PC-9 (cell line): ENCODE data around the gene CD9. TPM values are rescaled to one million over a fixed set of nuclear protein-coding genes. Genes with fewer than 3 reads are reported as not detected.

ENCODE experiments used
- BruUV-seq: library from RNA; stranded (reverse); fragments of 400-500 nt; replicated peaks from 2 replicates; lab custom pipeline; 2021; lab: Mats Ljungman, UMichigan
- CTCF ChIA-PET: fragments of 300-600 bp; sonication (Branson Sonifier 250); formaldehyde crosslinking; loops from one replicate; lab custom pipeline; 2022; ENCODE audit warnings: antibody characterized with exemption; lab: Charles Lee
- POLR2A ChIA-PET: fragments of 300-600 bp; sonication (Branson Sonifier 250); formaldehyde crosslinking; loops from one replicate; lab custom pipeline; 2022; ENCODE audit warnings: antibody characterized with exemption; ENCODE audit not compliant: unreplicated experiment; lab: Charles Lee
- DNase-seq, 2 experiments: peaks; one replicate each; pipeline versions ENCODE4 v3.0.0 to v3.0.0-alpha.2; 2015 to 2022; ENCODE audit warnings: mixed read lengths in 1 of 2
- H2AFZ ChIP-seq: fragments of 200-600 bp; sonication (generic); 2 replicates; pipeline ENCODE4 v1.8.1; 2017; ENCODE audit warnings: antibody characterized with exemption
- H3F3A ChIP-seq: fragments of 200-600 bp; sonication (generic); 2 replicates; pipeline ENCODE4 v1.8.1; 2017; ENCODE audit warnings: antibody characterized with exemption, mild to moderate bottlenecking, low read depth; ENCODE audit not compliant: insufficient read depth
- H3K27ac ChIP-seq: fragments of 200-600 bp; sonication (generic); 2 replicates; pipeline ENCODE4 v1.6.1; 2016; ENCODE audit warnings: mixed run types
- H3K27me3 ChIP-seq: fragments of 200-600 bp; sonication (generic); 2 replicates; pipeline ENCODE4 v1.6.1; 2016; ENCODE audit warnings: low read depth, mixed run types; ENCODE audit not compliant: insufficient read depth
- H3K36me3 ChIP-seq: fragments of 200-600 bp; sonication (generic); 2 replicates; pipeline ENCODE4 v1.6.1; 2016; ENCODE audit warnings: low read depth, mixed run types
- H3K4me1 ChIP-seq: fragments of 200-600 bp; sonication (generic); replicated peaks from 2 replicates; pipeline ENCODE4 v1.6.1; 2016; ENCODE audit warnings: mixed run types; ENCODE audit not compliant: insufficient read depth
- H3K4me2 ChIP-seq: fragments of 200-600 bp; sonication (generic); 2 replicates; pipeline ENCODE4 v1.6.1; 2017; ENCODE audit warnings: mixed run types
- H3K4me3 ChIP-seq: fragments of 200-600 bp; sonication (generic); 2 replicates; pipeline ENCODE4 v1.6.1; 2016; ENCODE audit warnings: mixed run types
- H3K79me2 ChIP-seq: fragments of 200-600 bp; sonication (generic); 2 replicates; pipeline ENCODE4 v1.6.1; 2017; ENCODE audit warnings: low read depth, mixed run types
- H3K9me2 ChIP-seq: fragments of 200-600 bp; sonication (generic); 2 replicates; pipeline ENCODE4 v1.8.1; 2017; ENCODE audit warnings: mild to moderate bottlenecking; ENCODE audit not compliant: insufficient read depth
- H3K9me3 ChIP-seq: fragments of 200-600 bp; sonication (generic); 2 replicates; pipeline ENCODE4 v1.8.1; 2016; ENCODE audit warnings: low read depth; ENCODE audit not compliant: insufficient read depth
- H4K20me1 ChIP-seq: fragments of 200-600 bp; sonication (generic); 2 replicates; pipeline ENCODE4 v1.8.1; 2017; ENCODE audit not compliant: insufficient read depth
- CTCF ChIP-seq: fragments of 200-600 bp; sonication (generic); conservative IDR thresholded peaks from 2 replicates; pipeline ENCODE4 v1.6.1; 2017; ENCODE audit warnings: mixed run types, antibody characterized with exemption, mild to moderate bottlenecking, moderate library complexity
- EZH2 ChIP-seq: fragments of 200-600 bp; sonication (generic); IDR thresholded peaks from 2 replicates; pipeline ENCODE4 v1.8.0; 2017; ENCODE audit warnings: antibody characterized with exemption, low read depth
- intact Hi-C: fragments of 100-400 bp; cut with micrococcal nuclease; formaldehyde crosslinking; loops from one replicate; pipeline ENCODE4 v1.10.0; 2022; ENCODE audit not compliant: unreplicated experiment
- total RNA-seq: library from RNA; stranded (reverse); gene quantifications from 2 replicates; pipeline ENCODE4 v1.2.3, GENCODE V29; 2021

CD9 gene
- total RNA-seq, 1 experiment from 2014 or later = 374 TPM

GRCh38 chr12:6195665-6196535 lies 4.3 kb upstream of the CD9 start:
- ChIA-PET POLR2A (interaction anchor here (0.5 to 1.3 kb wide), 9 partner anchors 68 to 297 kb away, joined by 3 to 8 read pairs (median 5); partner anchors contain the start of genes MRPL51 and TNFRSF1A), CTCF (interaction anchor here (0.5 to 2.2 kb wide), 17 partner anchors 26 to 494 kb away, joined by 3 to 24 read pairs (median 4); partner anchors contain the start of genes GAPDH and PLEKHG6)
- Histone ChIP-seq H3K9me2 (no peaks in the 10 kb centered on the region), H3K27me3 (no peaks in the 10 kb centered on the region), H3K36me3 (no peaks in the 10 kb centered on the region), H3K4me2 (peak overlapping the region; percentile 45), H3F3A (peaks cover 36% of the 10 kb centered on the region; the same call in 1 of the 2 replicates), H4K20me1 (no peaks in the 10 kb centered on the region), H3K27ac (peak overlapping the region; percentile 86), H3K9me3 (no peaks in the 10 kb centered on the region), H3K79me2 (peaks cover 6% of the 10 kb centered on the region), H2AFZ (no peak overlapping the region), H3K4me3 (no peak overlapping the region), H3K4me1 (peaks cover 43% of the 10 kb centered on the region)
- intact Hi-C loops = loop anchor here (1.0 to 5.0 kb wide), 7 partner anchors 33 to 271 kb away; no protein-coding TSS in a partner anchor
- no TSS peak for BruUV-seq
- TF ChIP-seq CTCF (peak; percentile 96), EZH2 (no peak)
- DNase-seq = peak; percentile 91 to 96

GRCh38 chr12:6198051-6198450 lies 2.1 kb upstream of the CD9 start:
- Histone ChIP-seq H3K27me3 (no peaks in the 10 kb centered on the region), H3K4me2 (no peak overlapping the region), H3K79me2 (peaks cover 28% of the 10 kb centered on the region), H2AFZ (no peak overlapping the region), H3K4me3 (no peak overlapping the region), H3F3A (peaks cover 36% of the 10 kb centered on the region; the same call in 1 of the 2 replicates), H3K36me3 (no peaks in the 10 kb centered on the region), H3K9me2 (no peaks in the 10 kb centered on the region), H3K27ac (no peak overlapping the region), H4K20me1 (no peaks in the 10 kb centered on the region), H3K4me1 (peaks cover 60% of the 10 kb centered on the region), H3K9me3 (no peaks in the 10 kb centered on the region)
- DNase-seq = no peak
- TF ChIP-seq CTCF (no peak), EZH2 (no peak)
- POLR2A ChIA-PET = interaction anchor here (0.5 kb wide), 1 partner anchor 75 kb away, joined by 5 read pairs; no protein-coding TSS in a partner anchor
- intact Hi-C loops = loop anchor here (5.0 kb wide), 1 partner anchor 269 kb away; no protein-coding TSS in a partner anchor
- no TSS peak for BruUV-seq
- CTCF ChIA-PET = interaction anchor here (0.9 kb wide), 1 partner anchor 87 kb away, joined by 3 read pairs; no protein-coding TSS in a partner anchor

- Histone ChIP-seq H3K4me3 (no peak overlapping the region), H3K36me3 (peaks cover 2% of the 10 kb centered on the region; the same call in 1 of the 2 replicates), H3K27ac (no peak overlapping the region), H3K4me1 (peaks cover 60% of the 10 kb centered on the region), H3F3A (peaks cover 36% of the 10 kb centered on the region; the same call in 1 of the 2 replicates), H4K20me1 (no peaks in the 10 kb centered on the region), H3K79me2 (peaks cover 33% of the 10 kb centered on the region), H3K27me3 (no peaks in the 10 kb centered on the region), H3K9me3 (no peaks in the 10 kb centered on the region), H3K9me2 (no peaks in the 10 kb centered on the region), H3K4me2 (no peak overlapping the region), H2AFZ (no peak overlapping the region)
- TF ChIP-seq EZH2 (no peak), CTCF (no peak)
- ChIA-PET POLR2A (no interaction called here), CTCF (interaction anchor here (0.9 kb wide), 1 partner anchor 86 kb away, joined by 3 read pairs; no protein-coding TSS in a partner anchor)
- no TSS peak for BruUV-seq
- intact Hi-C loops = loop anchor here (5.0 kb wide), 1 partner anchor 269 kb away; no protein-coding TSS in a partner anchor
- no peak for DNase-seq
Observed at GRCh38 chr12:6198556-6198955, 1.6 kb upstream of the CD9 start.
